OCI-LY3 (cell line): ENCODE measurements around the gene TAF3.

ENCODE experiments used
- H2AFZ ChIP-seq: fragments of 200-600, 300-600 bp; shearing (Covaris generic); 2 replicates; pipeline ENCODE4 v1.6.0; 2014; ENCODE audit warnings: antibody characterized with exemption, low read depth, low read length
- H3K27ac ChIP-seq: fragments of 200-600, 300-600 bp; sonication (generic); 2 replicates; pipeline ENCODE4 v1.5.1; 2014; ENCODE audit warnings: mild to moderate bottlenecking, low read length, moderate library complexity, mixed read lengths
- H3K27me3 ChIP-seq: fragments of 200-600, 300-600 bp; sonication (generic); 2 replicates; pipeline ENCODE4 v1.6.1; 2014; ENCODE audit warnings: low read depth, low read length, mixed read lengths
- H3K36me3 ChIP-seq: fragments of 200-600, 300-600 bp; sonication (generic); replicated peaks from 2 replicates; pipeline ENCODE3; 2014; ENCODE audit warnings: low read depth, low read length, mixed read lengths
- H3K4me1 ChIP-seq: fragments of 300-600, 200-600 bp; sonication (generic); 2 replicates; pipeline ENCODE4 v1.6.1; 2014; ENCODE audit warnings: low read length, mixed read lengths
- H3K4me2 ChIP-seq: fragments of 200-600, 300-600 bp; sonication (generic); 2 replicates; pipeline ENCODE4 v1.6.1; 2014; ENCODE audit warnings: low read length, mixed read lengths
- H3K4me3 ChIP-seq: fragments of 300-600, 200-600 bp; sonication (generic); 2 replicates; pipeline ENCODE4 v1.5.1; 2014; ENCODE audit warnings: antibody characterized with exemption, mild to moderate bottlenecking, low read length, moderate library complexity
- H3K79me2 ChIP-seq: fragments of 300-600, 200-600 bp; shearing (Covaris generic); 2 replicates; pipeline ENCODE4 v1.6.1; 2014; ENCODE audit warnings: mild to moderate bottlenecking, low read length, mixed read lengths
- H3K9ac ChIP-seq: fragments of 300-600, 200-600 bp; shearing (Covaris generic); 2 replicates; pipeline ENCODE4 v1.6.0; 2014; ENCODE audit warnings: mild to moderate bottlenecking, low read length, moderate library complexity
- H3K9me3 ChIP-seq: fragments of 200-600, 300-600 bp; shearing (Covaris generic); 2 replicates; pipeline ENCODE4 v1.6.1; 2014; ENCODE audit warnings: low read length, mixed read lengths; ENCODE audit not compliant: insufficient read depth
- H4K20me1 ChIP-seq: fragments of 200-600, 300-600 bp; sonication (generic); 2 replicates; pipeline ENCODE4 v1.6.1; 2016; ENCODE audit warnings: low read length, mixed read lengths; ENCODE audit not compliant: insufficient read depth
- EZH2phosphoT487 ChIP-seq: fragments of 200-600 bp; shearing (Covaris generic); IDR thresholded peaks from 2 replicates; pipeline ENCODE4 v1.6.1; 2018; ENCODE audit warnings: antibody characterized with exemption, mixed run types, low read depth
- TF ChIP-seq, protein P1 (sequence below): fragments of 200-600, 300-600 bp; sonication (generic); IDR thresholded peaks from 2 replicates; pipeline ENCODE4 v1.5.1; 2014; ENCODE audit warnings: antibody characterized with exemption, low read length, low read depth

The TAF3 gene

GRCh38 chr10:8064436-8064835 is 246.1 kb downstream of the TAF3 start:
- Histone ChIP-seq H2AFZ (no peak overlapping the region), H3K4me1 (peaks cover 28% of the 10 kb centered on the region), H3K9me3 (no peaks in the 10 kb centered on the region), H3K4me2 (no peak overlapping the region), H3K27me3 (peaks cover 37% of the 10 kb centered on the region), H3K9ac (no peak overlapping the region), H3K79me2 (no peaks in the 10 kb centered on the region), H3K4me3 (no peak overlapping the region), H3K36me3 (no peaks in the 10 kb centered on the region), H3K27ac (no peak overlapping the region), H4K20me1 (no peaks in the 10 kb centered on the region)
- TF ChIP-seq EZH2phosphoT487 = no peak
- TF ChIP-seq, protein P1, sequence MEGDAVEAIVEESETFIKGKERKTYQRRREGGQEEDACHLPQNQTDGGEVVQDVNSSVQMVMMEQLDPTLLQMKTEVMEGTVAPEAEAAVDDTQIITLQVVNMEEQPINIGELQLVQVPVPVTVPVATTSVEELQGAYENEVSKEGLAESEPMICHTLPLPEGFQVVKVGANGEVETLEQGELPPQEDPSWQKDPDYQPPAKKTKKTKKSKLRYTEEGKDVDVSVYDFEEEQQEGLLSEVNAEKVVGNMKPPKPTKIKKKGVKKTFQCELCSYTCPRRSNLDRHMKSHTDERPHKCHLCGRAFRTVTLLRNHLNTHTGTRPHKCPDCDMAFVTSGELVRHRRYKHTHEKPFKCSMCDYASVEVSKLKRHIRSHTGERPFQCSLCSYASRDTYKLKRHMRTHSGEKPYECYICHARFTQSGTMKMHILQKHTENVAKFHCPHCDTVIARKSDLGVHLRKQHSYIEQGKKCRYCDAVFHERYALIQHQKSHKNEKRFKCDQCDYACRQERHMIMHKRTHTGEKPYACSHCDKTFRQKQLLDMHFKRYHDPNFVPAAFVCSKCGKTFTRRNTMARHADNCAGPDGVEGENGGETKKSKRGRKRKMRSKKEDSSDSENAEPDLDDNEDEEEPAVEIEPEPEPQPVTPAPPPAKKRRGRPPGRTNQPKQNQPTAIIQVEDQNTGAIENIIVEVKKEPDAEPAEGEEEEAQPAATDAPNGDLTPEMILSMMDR = no peak

DNA sequence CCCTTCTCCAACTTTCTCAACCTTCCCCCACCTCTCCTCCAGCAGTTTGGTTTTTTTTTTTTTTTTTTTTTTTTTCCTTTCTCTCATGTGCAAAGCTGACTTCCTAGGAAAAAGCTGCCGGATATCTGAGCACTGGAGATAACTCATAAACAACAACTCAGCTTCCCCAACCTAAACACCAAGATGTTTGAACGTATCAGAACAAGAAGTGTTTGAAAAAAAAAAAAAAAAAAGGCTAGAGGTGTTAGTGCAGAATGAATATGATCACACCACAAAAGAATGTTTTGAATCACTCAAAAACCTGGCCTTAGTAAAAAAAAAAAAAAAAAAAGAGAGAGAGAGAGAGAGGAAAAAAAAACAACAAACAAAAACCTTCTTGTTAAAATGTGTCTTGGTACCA is 247.3 kb downstream of the TAF3 start:
- no peak overlapping the region for H3K4me3 ChIP-seq
- H3K79me2 ChIP-seq = no peaks in the 10 kb centered on the region
- no peaks in the 10 kb centered on the region for H3K9me3 ChIP-seq
- no peak for TF ChIP-seq EZH2phosphoT487
- TF ChIP-seq, protein P1 = no peak
- H3K36me3 ChIP-seq = no peaks in the 10 kb centered on the region
- no peaks in the 10 kb centered on the region for H4K20me1 ChIP-seq
- H3K4me2 ChIP-seq = no peak overlapping the region
- no peak overlapping the region for H3K27ac ChIP-seq
- H3K27me3 ChIP-seq = peaks cover 39% of the 10 kb centered on the region
- H3K4me1 ChIP-seq = peaks cover 17% of the 10 kb centered on the region
- H3K9ac ChIP-seq = no peak overlapping the region
- no peak overlapping the region for H2AFZ ChIP-seq

DNA sequence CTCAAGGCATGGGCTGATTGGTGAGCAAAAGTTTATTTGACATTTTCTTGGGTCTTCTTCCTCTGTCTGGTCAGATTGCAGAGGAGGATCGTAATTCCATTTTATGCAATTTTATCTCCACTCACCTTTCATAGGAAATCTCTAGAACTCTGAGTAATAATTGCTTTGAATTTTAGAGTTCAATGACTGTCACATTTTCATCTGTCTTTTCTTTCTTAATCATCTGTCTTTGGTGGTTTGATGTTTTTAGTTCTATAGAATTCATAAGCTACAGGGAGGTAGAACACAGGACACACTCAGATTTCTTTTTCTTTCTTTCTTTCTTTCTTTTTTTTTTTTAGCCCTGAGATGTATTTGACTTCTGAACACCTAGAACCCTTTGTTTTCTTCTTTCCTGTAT is 247.8 kb downstream of the TAF3 start:
- H3K79me2 ChIP-seq = no peaks in the 10 kb centered on the region
- TF ChIP-seq, protein P1 = no peak
- TF ChIP-seq EZH2phosphoT487 = no peak
- H3K4me3 ChIP-seq = no peak overlapping the region
- no peaks in the 10 kb centered on the region for H3K9me3 ChIP-seq
- no peaks in the 10 kb centered on the region for H4K20me1 ChIP-seq
- no peak overlapping the region for H3K4me2 ChIP-seq
- no peak overlapping the region for H3K9ac ChIP-seq
- H3K27ac ChIP-seq = no peak overlapping the region
- H3K27me3 ChIP-seq = peaks cover 44% of the 10 kb centered on the region
- H3K36me3 ChIP-seq = no peaks in the 10 kb centered on the region
- no peak overlapping the region for H2AFZ ChIP-seq
- H3K4me1 ChIP-seq = peaks cover 12% of the 10 kb centered on the region
